ENCODE results near the gene ING1.
A peak's percentile ranks its signal among the peaks of the same experiment; 100 is the strongest.
"Not testable (repeated sequence)": the region's sequence is repeated elsewhere in the genome, so short reads cannot be mapped to it uniquely, and the experiment has no call there.

ING1 gene

DNA sequence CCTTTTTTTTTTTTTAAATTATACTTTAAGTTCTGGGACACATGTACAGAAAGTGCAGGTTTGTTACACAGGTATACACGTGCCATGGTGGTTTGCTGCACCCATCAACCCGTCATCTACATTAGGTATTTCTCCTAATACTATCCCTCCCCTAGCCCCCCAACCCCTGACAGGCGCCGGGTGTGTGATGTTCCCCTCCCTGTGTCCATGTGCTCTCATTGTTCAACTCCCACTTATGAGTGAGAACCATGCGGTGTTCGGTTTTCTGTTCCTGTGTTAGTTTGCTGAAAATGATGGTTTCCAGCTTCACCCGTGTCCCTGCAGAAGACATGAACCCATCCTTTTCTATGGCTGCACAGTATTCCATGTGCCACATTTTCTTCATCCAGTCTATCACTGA is 17.7 kb upstream of the ING1 start:
- FAIRE-seq = not testable (repeated sequence)

DNA sequence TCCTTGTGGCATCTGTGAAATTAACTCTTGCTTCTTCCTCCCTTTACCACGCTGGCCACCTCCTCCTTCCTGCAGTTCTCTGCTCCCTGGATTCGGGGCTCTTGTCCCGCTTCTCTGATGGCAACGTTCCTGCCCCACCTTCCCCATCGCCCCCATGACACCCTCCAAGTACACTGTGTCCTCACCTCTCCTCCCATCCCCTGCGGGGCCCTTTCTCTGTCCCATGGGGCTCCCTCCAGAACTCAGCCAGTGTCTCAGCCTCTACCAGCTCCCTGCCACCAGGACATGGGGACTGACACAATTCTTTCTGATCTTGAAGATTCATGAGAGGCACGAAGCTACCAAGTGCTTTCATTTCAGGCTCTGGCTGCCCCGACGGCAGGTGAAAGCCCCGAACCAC is 16.7 kb upstream of the ING1 start:
- no peak for FAIRE-seq

DNA sequence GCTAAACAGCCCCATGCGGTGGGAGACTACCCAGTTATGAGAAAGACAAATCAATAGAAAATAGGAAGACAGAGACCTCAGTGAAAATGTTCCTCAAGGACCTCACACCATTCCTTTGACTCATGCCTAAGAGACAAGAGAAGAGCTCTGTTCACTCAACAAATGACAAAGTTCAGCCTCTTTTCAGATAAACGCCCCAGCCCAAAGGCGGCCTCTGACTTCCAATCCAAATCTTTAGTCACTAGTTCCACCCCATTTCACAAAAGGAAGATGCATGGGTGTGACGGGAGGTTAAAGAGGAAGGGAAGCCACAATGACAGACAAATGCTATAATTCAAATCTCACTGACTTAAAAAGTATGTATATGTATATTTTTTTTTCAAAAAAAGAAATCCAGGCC is 15.7 kb upstream of the ING1 start:
- no peak for FAIRE-seq

GRCh38 chr13:110698689-110699088 is 14.8 kb upstream of the ING1 start:
- no peak for FAIRE-seq

DNA sequence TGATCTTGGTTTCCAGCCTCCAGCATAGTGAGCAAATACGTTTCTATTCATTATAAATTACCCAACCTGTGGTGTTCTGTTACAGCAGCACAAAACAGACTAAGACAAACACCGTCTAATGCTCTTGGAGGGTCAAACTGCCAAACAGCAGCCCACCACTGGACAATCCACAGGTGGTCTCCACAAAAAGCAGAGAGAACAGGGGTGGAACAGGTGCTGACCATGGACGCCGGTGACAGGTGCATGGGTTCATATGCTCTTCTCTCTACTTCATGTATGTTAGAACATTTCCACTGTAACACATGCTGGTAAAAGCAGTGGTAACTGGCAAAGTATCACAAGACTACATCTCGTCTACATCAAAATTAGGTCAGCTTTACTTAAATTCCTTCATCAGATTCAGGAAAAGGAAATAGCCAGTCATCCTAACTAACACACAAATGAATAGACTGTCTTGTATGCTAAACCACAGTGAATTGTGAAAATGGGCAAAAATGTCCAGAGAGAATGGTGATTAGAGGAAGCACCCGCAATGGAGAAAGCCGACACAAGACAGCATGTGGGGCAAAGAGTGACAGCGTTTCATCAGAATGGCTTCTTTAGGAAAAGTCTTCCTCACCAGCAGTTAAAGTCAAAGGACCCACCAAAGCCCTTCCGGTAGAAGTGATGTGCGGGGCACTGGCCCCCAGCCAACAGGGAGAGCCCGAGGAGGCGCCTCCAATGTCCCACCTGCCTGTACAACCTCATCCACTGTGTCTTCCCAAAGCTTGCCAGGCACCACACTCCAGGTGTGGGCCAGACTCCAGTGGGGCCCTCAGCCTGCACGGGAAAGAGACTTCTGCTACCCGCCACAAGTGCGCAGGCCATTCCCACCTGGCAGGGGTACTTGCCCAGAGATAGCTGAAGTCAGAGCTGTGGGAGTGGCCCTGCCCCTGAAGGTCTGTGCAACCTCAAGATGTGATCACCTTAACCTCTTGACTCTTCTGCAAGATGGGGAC is 14.1 kb upstream of the ING1 start:
- no peak for FAIRE-seq

DNA sequence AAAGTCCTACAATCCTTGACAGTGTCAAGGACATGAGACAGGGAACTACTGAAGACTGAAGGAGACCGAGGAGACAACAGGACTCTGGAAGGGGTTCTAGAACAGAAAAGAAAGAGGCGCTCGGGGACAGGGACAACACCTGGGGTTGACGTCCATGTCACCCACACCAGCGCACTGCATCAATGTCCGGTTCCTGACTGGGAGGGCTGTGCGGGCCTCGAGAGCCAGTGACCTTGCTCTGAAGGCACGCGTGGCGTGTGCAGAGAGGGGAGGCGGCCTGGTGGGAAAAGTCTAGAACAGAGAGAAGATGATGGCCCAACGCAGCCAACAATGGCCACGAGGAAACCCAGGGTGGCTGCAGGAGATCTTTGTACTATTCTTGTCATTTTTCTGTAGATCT is 13.3 kb upstream of the ING1 start:
- no peak for FAIRE-seq

- no peak for FAIRE-seq
These were observed 12.9 kb upstream of the ING1 start for GRCh38 chr13:110700641-110701040.

DNA sequence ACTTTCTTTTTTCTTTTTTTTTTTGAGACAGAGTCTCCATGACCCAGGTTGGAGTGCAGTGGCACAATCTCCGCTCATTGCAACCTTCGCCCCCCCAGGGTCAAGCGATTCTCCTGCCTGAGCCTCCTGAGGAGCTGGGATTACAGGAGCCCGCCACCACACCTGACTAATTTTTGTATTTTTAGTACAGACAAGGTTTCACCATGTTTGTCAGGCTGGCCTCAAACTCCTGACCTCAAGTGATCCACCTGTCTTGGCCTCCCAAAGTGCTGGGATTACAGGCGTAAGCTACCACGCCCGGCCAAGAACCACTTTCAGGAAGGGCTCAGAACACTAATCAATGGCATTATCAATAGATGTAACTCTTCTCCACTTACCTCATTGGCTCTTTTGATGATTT is 12.4 kb upstream of the ING1 start:
- FAIRE-seq = not testable (repeated sequence)

GRCh38 chr13:110702089-110702488 is 11.4 kb upstream of the ING1 start:
- no peak for FAIRE-seq

GRCh38 chr13:110702591-110703526 is 10.6 kb upstream of the ING1 start:
- FAIRE-seq = no peak

GRCh38 chr13:110705356-110705825 is 8.1 kb upstream of the ING1 start:
- FAIRE-seq = no peak

DNA sequence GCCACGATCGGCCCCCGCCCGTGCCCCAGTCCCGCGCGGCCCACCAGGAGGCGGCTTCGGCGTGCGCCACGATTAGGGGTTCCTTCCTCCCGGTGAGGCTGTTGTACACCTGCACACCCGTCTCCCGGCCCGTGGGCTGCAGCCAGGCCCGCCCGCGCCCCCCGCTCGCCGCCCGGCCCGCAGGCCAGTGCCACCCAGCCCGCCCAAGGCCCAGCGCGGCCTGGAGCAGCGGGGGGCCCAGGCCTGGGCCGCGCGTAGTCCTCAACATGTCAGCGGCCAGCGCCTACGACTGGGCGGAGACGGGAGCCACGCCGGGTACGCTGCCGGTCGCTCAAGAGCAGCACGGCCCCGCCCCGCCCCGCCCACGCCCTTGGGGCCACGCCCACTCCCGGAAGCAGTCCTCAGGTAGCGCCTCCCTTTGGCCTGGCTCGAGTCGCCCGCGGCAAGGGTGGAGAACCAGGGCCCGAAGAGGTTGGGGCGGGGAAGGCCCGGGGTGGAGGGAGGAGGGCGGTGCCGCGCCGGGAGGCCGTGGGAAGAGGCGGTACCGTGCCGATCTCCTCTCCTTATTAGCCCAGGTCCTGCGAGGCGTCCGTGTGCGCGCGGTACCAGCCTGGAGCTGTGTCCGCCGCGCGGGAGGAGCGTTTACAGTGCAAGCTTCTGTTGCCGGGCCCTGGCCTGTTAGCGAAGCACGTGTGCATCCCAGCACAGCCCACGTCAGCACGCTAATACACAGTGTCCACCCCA is 7.5 kb upstream of the ING1 start, which contains the start of gene CARS2:
CARS2 (minus strand) TSS at position 291 of the 744 bp plus-strand sequence; CDS start at position 268, 23 bp downstream.
- FAIRE-seq = peak; percentile 95

GRCh38 chr13:110706570-110707372 is 6.7 kb upstream of the ING1 start:
- FAIRE-seq = no peak

GRCh38 chr13:110712081-110712848 is 1.2 kb upstream of the ING1 start:
- FAIRE-seq = no peak

- FAIRE-seq = peak; percentile 97
These were observed 455 bp upstream of the ING1 start for GRCh38 chr13:110712849-110713641.

DNA sequence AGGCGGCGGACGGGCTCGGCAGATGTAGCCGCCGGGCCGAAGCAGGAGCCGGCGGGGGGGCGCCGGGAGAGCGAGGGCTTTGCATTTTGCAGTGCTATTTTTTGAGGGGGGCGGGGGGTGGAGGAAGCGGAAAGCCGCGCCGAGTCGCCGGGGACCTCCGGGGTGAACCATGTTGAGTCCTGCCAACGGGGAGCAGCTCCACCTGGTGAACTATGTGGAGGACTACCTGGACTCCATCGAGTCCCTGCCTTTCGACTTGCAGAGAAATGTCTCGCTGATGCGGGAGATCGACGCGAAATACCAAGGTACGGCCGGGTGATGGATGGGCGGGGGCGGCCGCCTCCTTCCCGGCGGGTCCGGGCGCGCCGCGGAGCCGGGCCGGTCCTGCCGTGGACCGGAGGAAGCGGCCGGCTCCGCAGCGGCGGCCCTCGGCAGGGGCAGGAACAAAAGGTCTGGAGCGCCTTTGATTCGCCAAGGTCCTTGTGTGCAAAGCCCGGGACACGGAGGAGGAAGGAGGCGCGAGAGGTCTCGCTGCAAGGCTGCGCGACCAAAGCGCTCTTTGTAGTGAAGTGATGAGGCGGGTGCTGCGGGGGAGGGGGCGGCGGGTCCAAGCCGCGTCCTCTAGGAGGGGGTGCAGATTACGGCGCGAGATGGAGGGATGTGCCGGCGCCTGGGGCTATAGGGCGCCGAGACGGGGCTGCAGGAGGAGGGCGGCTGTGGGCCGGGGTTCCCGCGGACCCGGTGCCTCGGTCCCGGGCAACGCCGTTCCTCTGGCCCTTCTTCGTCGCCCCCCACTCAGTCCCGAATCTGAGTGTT is 689 bp downstream of the ING1 start:
- no peak for FAIRE-seq

DNA sequence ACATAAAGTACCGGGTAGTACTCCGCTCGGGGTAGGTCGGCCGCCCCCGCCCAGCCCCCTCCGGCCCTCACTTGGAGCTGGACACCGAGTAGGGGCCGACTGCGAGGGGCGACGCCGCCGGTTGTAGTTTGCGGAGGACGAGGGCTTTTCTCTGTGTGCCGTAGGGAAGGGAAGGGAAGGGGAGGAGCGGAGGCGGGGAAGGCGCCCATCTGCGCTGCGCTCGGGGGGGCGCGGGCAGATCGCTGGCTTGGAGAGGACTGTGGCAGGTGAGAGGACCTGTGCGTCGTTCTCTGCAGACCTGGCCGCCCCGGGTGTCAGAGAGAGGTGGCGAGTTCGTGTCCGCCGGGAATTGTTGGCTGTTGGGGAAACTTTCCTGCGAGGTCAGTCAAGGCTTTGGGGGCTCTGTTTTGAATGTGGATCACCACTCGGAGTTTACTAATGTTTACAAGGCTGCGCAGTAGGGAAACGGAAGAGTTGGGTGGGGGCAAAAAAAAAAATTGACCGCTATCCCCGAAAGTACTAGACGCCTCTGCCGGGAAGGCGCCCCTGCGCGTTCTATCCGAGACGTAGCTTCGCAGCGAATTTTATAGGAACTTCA is 1.4 kb downstream of the ING1 start:
- FAIRE-seq = no peak

DNA sequence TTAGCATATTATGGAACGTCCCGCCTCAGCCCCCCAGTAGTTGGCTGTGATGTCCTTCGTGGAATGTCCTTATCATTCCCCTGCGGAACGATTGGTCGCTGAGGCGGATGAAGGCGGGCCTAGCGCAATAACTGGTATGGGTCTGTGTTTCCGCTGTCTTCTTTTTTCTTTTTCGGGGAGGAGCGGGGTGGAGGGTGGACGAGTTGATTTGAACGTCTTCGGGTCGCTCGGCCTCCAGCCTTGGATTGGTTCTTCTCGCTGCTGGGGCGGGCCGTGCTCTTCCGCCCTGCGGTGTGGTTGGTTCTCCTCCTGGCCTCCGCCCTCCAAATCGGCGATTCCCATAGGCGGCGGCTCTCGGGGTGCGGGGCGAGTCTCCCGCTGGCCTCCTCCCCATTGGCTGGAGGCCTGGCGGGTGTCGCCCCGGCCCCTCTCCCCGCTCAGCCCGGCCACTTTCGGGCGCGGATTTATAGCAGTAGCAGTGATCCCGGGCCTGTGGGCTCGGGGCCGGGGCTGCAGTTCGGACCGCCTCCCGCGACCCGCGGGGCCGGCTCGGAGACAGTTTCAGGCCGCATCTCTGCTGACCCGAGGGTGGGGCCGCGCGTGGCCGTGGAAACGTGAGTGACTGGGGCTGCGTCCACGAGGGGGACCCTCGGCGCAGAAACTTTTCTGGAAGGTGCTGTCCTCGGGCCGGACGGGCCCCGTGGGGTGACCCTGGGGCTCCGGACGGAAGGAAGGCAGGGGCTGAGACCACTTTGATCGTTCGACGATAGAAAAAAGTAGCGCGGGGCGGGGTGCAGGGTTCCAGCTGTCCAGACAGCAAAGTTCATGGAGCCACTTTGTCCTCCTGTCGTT is 2.1 kb downstream of the ING1 start:
- FAIRE-seq = peak; percentile 99
